Measurements from ENCODE around the gene LTBR.
A peak's percentile ranks its signal among the peaks of the same experiment; 100 is the strongest.
"Not testable (repeated sequence)": the region's sequence is repeated elsewhere in the genome, so short reads cannot be mapped to it uniquely, and the experiment has no call there.

Gene LTBR

DNA sequence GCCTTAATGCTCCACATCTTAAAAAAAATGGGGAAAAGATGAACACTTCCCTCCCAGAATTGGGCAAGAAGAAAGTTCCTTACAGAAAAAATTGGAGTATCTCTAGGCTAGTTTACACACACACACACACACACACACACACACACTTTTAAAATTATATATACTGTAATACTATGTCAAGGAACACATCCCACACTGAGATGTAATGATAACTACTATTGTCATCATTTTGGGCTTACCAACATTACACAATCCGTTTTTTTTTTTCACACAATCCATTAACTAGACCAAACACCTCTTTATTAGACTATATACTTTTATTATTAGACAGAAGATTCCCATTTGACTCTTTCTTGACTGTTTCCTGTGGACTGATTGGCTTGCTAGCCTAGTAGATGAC lies 2.5 kb downstream of the LTBR start:
- no peak for DNase-seq

GRCh38 chr12:6387541-6387940 lies 3.6 kb downstream of the LTBR start:
- DNase-seq: no peak

- DNase-seq: no peak
Observed at GRCh38 chr12:6390084-6390799, 6.3 kb downstream of the LTBR start.

DNA sequence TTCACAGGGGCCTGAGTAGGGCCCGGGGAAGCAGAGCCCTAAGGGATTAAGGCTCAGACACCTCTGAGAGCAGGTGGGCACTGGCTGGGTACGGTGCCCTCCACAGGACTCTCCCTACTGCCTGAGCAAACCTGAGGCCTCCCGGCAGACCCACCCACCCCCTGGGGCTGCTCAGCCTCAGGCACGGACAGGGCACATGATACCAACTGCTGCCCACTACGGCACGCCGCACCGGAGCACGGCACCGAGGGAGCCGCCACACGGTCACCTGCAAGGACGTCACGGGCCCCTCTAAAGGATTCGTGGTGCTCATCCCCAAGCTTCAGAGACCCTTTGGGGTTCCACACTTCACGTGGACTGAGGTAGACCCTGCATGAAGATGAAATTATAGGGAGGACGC lies 7.1 kb downstream of the LTBR start:
- no peak for DNase-seq

DNA sequence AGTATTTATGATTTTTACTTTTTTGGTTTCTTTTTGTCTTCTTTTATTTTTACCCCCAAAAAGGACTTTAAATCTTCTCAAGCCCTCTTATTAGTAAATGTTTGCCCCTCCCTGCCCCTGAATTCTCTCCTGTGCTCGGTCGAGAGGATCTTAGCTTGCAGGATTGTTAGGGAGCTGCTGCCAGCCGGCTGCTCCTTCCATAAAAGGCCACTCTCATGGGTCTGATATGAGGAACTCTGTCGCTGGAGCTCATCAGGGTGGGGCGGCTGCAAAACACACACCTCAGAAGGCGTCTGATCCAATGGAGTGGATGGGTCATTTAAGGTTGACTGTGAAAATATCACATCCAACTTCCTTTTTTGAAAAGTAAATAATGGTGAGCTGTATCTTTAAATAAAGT lies 8.5 kb downstream of the LTBR start:
- no peak for DNase-seq

- DNase-seq: no peak
Observed at GRCh38 chr12:6393109-6393508, 9.1 kb downstream of the LTBR start.

- DNase-seq: no peak
Observed at GRCh38 chr12:6394398-6394797, 10.4 kb downstream of the LTBR start.

GRCh38 chr12:6396031-6396430 lies 12.1 kb downstream of the LTBR start:
- no peak for DNase-seq

- DNase-seq: no peak
Observed at GRCh38 chr12:6399884-6400644, 16.1 kb downstream of the LTBR start.

- DNase-seq: no peak
Observed at GRCh38 chr12:6404390-6404789, 20.4 kb downstream of the LTBR start.

DNA sequence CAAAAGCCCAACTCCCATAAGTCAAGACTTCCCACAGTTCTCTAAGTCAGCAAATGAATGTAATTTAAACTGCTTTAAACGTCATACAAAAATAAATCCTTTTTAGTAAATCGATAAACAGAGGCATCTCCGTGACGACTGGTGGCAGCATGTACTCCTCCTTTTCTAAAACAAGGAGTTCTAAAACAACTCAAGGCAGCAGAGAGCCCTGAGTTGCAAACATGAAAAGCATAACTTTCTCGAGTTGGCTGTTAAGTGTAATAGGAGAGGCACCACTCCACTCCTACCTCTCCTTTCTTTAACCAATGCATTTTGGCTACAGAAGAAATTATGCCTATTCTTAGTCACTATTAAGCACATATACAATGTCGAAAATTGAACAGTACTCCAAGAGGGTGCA lies 22.0 kb downstream of the LTBR start:
- DNase-seq: no peak

DNA sequence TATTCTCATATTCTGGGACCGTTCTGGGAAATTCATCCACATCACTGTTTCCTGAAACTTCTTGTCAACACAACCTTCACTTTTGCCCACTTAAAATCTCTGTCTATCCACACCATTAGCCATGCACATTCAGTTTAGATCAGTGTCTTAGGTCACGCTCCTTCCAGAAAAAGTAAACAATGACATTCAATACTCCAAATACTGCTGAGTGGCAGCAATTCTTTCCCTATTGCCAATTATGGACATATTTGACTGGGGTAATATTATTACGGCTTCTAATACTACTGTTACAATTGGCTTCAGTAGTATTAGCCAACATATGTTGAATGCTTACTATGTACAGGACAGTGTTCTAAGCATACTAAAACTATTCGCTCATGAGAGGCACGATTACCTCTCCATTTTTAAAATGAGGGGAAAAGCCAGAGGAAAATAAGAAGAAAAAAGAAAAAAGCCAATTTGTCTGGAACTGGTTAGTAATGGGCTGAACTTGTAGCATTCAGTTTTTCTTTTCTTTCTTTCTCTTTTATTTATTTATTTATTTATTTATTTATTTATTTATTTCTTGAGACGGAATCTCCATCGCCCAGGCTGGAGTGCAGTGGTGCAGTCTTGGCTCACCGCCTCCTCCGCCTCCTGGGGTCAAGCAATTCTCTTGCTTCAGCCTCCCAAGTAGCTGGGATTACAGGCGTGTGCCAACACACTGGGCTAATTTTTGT lies 23.4 kb downstream of the LTBR start:
- no peak for DNase-seq

- no peak for DNase-seq
Observed at GRCh38 chr12:6416596-6416995, 32.6 kb downstream of the LTBR start.

DNA sequence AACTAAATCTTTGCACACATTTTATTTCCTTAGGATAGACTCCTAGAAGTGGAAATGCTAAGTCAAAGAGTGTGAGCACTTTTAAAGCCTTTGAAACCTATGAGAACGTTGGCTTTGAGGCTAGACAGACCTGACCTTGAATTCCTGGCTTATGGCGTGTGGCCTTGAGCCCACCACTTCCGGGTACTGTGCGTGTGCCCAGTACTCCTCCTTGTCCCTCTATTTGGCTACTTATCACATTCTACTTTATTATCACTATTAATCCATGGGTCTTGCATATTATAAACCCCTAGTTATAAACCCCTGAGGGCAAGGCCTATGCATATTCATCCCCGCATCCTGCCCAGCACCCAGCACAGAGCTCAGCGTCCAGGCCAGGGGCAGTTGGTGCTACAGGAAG lies 34.8 kb downstream of the LTBR start:
- DNase-seq: no peak

DNA sequence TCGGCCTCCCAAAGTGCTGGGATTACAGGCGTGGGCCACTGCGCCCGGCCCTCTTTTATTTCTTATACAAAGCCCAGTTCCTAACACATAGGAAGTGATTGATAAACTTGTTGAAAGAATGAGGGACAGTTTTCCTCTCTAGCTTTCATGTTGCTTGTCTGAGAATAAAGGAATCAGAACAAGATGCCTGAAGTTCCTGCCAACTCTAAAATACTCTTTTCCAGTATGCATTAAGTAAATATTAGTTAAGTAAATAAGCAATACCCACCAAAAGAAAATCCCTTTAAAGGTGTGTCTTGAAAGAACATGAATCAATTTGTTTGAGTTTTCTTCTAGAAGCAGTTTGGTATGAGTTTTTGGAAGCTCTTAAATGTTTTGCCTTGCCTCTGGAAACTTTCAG lies 36.4 kb downstream of the LTBR start:
- no peak for DNase-seq

- peak; percentile 84 for DNase-seq
Observed at GRCh38 chr12:6423267-6424007, 39.5 kb downstream of the LTBR start.

GRCh38 chr12:6424008-6424347 lies 40.0 kb downstream of the LTBR start:
- DNase-seq: no peak

DNA sequence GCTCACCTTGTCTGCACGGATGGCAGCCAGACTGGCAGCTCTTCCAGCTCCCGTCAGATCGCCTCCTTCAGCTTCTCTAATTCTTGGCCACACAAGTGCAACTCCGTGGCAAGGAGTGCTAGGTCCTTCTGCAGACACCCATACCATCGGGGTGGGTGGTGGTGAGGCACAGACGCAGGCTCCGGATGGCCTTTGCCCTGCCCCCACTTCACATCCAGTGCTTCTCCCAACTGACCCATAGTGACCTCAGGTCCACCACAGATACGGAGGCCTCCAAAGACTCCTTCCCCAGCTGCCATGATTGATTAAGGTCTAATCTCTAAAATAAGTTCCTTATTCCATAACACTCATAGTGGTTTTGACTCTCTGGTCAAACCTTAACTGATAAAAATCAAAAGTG lies 40.9 kb downstream of the LTBR start:
- DNase-seq: no peak

DNA sequence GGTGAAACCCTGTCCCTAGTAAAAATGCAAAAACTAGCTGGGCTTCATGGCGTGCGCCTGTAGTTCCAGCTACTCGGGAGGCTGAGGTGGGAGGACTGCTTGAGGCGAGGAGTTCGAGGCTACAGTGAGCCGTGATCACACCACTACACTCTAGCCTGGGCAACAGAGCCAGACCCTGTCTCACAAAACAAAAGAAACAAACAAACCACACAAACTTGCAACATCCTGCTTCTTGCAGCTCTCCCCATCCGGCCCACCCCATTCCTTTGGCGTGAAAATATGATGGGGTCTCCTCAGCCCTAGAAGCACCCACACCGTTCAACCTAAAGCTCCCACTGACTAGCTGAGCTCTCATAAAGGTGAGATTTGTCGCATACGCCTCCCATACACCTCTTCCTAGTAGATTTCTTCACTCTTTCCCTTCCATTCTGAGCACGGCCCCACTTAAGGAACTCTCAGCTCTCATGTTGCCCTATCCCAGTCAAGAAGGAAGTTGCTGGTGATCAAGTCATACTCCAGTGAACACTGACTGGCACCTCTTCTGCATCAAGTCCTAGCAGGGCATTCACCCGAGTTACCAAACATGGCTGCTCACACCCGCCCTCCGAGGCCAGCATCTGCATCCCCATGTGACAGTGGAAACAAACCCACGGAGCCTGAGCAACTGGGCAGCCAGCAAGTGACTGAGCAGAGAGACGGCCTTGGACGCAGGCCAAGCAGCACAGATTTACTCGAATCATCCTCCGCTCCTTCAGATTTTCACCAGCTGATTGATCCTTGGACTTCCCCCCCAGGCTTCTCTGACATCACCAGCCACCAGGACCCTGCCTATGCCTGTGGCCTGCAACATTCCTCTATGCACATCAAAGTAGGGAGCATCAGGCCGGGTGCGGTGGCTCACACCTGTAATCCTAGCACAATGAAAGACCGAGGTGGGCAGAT lies 41.9 kb downstream of the LTBR start:
- DNase-seq: no peak

GRCh38 chr12:6426882-6427671 lies 43.1 kb downstream of the LTBR start:
- DNase-seq: no peak

GRCh38 chr12:6427796-6428195 lies 43.8 kb downstream of the LTBR start:
- not testable (repeated sequence) for DNase-seq

Data from NCI-H446 treated with DMSO at 0.1 percent for 48 hours (cell line).